ENCODE data around the gene SMOC2.

DNA sequence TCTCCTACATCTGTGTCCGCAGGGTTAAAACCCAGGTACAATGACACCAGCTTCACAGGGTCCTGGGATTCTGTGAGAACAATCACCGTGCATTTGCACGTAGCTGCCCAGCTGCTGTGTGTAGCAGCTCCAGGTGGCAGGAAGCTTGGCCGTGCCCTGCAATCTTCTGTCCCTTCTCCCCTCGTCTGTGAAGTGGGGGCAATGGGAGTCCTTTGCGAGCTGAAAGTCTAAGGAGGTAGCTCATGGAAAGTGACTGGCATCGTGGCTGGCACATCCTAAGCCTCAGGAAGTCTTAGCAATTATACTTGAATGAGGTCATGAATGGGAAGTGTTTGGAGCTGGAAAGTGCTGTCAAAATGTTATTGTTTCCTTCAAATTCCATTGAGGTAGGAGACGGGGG lies 137.1 kb downstream of the SMOC2 start:
- no peak for TF ChIP-seq CTCF (conservative IDR thresholded peaks at IDR 0.05 in 1 of 2, IDR thresholded peaks at IDR 0.05 in 1 of 2; ENCODE audit: extremely low read depth in 1 of 2, insufficient read depth in 1 of 2, low read depth in 1 of 2, low read length in 2 of 2)
- no peak for TF ChIP-seq EZH2 (IDR thresholded peaks at IDR 0.05; ENCODE audit: borderline replicate concordance, low read length)

Measured in mammary epithelial cell (primary cell).